Thoracic aorta endothelial cell (primary cell): Measurements from ENCODE around the gene CXXC5. TPM values are rescaled to one million over a fixed set of nuclear protein-coding genes. Genes with fewer than 3 reads are reported as not detected.

ENCODE experiments used
- small RNA-seq: library from RNA; depleted of rRNA; stranded (forward); fragments of <200 nt; gene quantifications from one replicate; pipeline ENCODE3, GENCODE V24; 2012
- total RNA-seq: library from RNA; depleted of rRNA; stranded (reverse); fragments of >200 nt; gene quantifications from 2 replicates; pipeline ENCODE4 v1.2.3, GENCODE V29; 2012

Gene CXXC5
- 4.0 and 6.0 TPM in 2 replicates for total RNA-seq

GRCh38 chr5:139648205-139649081 lies at the start of gene CXXC5:
TSS of gene CXXC5 (plus strand) at chr5:139648349. CDS start at chr5:139680524, 32,175 bp downstream.

Small RNA genes lying within 50 kb of the gene (small RNA-seq; reads per million reads assigned to genes)
- gene RNU6-236P, result not detected

Other genes with a start within 250 kb of the CXXC5 start
- 6.4 and 6.5 TPM in 2 replicates for gene SPATA24, start 244.3 kb upstream of the CXXC5 start, total RNA-seq
- gene DNAJC18, start 208.8 kb upstream of the CXXC5 start, total RNA-seq, result 12.6 and 15.8 TPM in 2 replicates
- 274 and 317 TPM in 2 replicates for gene ECSCR, start 185.6 kb upstream of the CXXC5 start, total RNA-seq
- gene SMIM33, start 177.3 kb upstream of the CXXC5 start, total RNA-seq, result 0.13 TPM in 1 of 2 replicates, not detected in the other
- gene STING1, start 165.6 kb upstream of the CXXC5 start, total RNA-seq, result 65.8 and 92.9 TPM in 2 replicates
- gene UBE2D2, start 87.0 kb upstream of the CXXC5 start, total RNA-seq, result 102 and 106 TPM in 2 replicates
- gene PSD2, start 147.5 kb downstream of the CXXC5 start, total RNA-seq, result not detected in 2 replicates